ENCODE data around the gene PSMF1.

PSMF1 gene

DNA sequence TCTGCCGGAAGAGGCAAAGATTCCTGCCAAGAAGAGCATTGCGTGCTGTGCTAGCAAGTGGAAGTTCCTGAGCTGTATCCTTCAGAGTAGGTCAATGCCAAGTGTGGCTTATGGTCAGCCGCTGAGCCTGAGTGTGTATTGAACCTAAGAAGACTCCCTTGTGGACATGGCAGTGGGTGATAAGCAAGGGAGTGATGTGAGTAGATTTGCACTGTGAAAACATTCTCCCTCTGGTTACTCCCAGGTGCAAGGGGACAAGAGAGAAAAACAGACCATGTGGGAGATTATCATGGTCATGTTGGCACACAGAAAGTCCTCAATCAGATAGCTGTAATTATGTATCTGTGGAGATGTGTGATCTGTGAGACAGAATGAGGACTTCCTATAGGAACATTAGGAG lies 72.4 kb downstream of the PSMF1 start:
- no peak for DNase-seq (ENCODE audit: low read depth)

DNA sequence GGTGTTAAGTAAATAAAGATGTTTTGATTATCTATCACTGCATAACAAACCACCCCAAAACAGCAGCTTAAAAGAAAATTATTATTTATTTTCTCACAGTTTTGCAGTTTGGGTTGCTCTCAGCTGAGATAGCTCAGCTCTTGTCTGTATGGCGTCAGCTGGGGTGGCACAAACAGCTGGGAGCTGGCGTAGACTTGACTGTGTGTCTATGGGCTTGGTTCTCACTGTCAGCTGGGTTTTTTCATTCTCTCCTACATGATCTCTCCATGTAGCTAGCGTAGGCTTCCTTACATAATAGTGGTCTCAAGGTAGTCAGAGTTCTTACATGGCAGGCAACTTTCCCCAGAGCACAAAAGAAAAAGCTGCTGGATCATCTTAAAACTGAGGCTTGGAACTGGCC lies 72.9 kb downstream of the PSMF1 start:
- DNase-seq (ENCODE audit: low read depth) = no peak

- DNase-seq (ENCODE audit: low read depth) = no peak
Observed at GRCh38 chr20:1195226-1195625, 76.8 kb downstream of the PSMF1 start.

- DNase-seq (ENCODE audit: low read depth) = no peak
Observed at GRCh38 chr20:1196634-1197033, 78.2 kb downstream of the PSMF1 start.

DNA sequence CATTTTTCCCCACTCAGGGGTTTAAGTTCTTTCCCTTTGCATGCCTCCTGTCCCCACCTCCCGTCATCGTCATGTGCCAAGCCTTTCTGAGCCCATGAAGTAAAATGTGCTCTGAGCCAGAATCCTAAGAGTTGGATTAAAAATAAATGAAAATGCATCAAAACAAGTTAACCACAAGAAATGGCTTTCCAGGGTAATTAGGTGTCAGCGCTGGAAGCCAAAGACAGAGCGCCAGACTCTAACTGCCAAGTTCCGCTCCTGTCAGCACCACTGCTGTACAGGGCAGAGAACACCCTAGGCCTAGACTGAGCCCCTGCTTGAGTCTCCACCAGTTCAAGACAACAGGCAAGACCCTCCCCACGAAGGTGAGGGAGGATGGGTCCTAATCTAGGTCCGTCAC lies 79.4 kb downstream of the PSMF1 start:
- DNase-seq (ENCODE audit: low read depth) = no peak

- no peak for DNase-seq (ENCODE audit: low read depth)
Observed at GRCh38 chr20:1198751-1199150, 80.3 kb downstream of the PSMF1 start.

DNA sequence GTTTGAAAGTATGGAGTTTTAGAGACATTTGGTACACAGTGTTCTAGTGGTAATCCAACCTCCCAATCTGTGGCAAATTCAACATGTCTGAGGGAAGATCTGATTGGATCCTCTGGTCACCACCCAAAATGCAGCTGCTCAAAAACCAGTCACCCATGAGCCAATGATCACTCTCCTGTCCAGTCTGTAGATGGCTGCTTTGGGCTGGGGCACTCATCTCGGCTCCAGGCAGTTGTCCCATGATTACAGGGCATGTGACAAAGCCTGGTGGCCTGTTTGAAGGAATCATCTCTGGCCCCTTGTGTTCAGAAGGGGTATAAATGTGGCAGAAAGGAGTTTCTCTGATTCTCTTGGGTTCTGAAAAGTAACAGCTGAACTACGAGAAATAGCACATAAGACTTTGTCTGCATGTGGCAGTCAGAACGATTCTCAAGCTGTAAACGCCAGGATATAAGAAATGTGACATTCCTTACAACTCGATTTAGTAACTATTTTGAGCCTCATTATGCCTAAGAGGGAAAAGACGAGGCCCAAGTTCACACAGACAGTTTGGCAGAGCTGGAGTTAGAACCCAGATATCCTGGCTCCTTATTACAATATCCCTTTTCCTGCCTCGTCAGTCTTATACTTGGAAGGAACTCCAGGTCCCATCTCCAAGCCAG lies 80.9 kb downstream of the PSMF1 start:
- no peak for DNase-seq (ENCODE audit: low read depth)

DNA sequence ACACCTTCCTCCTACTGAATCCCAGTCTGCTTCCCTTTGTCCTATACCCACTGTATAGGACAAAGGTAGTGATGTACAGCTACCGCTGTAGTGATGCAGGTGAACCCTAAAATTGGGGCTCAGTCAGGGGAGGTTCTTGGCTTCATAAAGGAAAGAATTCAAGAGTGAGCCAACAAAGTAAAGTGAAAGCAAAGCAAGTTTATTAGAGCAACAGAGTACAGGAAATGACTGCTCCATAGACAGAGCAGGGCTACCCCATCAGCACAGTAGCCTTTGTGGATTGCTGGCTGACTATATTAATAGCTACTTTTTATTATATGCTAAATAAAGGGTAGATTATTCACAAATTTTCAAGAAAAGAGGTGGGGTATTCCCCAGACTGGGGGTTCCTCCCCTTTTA lies 81.6 kb downstream of the PSMF1 start:
- no peak for DNase-seq (ENCODE audit: low read depth)

DNA sequence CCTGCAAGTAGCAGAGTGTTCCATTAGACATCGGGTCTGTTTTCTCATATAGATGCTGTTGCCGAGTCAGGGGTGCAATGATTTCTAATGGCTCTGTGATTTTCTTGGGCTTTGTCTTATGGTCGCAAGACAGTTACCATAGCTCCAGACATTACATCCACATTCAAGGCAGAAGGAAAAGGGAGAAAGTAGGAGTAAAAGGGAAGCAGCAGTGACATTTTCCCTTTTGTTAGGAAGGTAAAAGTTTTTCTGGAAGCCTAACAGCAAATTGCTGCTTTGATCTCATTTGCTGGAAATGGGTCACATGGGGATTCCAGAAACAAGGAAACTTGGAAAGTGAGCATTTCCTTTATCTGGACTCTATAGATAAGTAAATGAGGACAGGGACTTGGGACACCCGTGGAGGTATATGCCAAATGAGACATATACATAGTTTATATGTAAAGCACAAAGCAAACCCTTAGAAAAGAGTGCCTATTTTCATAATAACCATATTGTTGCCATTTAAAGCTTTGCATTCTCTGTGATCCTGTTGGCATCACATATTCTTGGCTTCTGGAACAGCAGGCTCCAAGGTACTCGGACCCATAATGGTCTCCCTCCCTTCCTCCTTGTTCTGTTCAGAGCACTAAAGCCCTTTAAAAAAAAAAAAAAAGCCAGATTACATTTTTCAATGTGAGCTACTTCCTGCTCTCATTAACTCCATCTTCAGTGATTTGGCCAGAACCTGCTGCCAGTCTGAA lies 84.5 kb downstream of the PSMF1 start, which contains the start of gene C20orf202:
TSS of gene C20orf202 (plus strand) at position 693 of the 743 bp plus-strand sequence. CDS start 132 bp downstream, outside the sequence.
- no peak for DNase-seq (ENCODE audit: low read depth)

DNA sequence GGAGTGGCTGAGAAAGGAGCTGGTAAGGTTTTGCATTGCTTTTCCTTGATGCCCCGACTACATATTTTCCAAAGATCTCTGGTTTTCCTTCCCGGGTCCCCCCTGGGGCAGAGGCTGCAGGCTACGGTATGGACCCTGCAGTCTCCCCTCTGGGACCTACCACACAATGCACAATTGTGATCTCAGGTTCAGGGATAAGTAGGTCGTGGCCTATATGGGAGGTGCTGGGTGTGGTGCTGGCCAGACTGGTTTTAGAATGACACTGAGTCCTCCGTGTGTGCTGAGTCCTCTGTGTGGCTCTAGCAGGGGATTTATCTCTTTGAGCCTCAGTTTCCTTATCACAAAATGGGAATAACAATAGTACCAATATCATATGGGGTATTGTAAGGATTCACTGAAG lies 85.2 kb downstream of the PSMF1 start:
- no peak for DNase-seq (ENCODE audit: low read depth)

DNA sequence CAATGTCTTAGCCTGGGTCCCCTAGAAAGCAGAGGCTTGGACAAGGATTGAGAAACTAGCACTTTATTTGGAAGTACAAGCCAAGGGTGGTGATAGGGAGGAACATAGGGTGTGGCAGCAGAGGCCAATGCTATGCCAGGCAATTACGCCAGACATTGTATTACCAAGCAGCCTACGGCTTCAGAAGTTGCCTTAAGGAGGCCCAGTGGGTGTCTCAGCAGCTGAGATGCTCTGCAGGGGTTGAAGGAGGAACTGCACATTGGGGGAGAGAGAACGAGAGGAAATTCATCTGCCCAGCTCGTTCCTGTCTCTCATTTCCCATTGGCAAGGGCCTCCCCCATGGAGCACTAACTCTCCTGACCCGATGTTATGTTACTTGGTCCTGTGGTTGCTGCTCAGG lies 85.7 kb downstream of the PSMF1 start:
- no peak for DNase-seq (ENCODE audit: low read depth)

GRCh38 chr20:1204576-1204975 lies 86.2 kb downstream of the PSMF1 start:
- DNase-seq (ENCODE audit: low read depth) = no peak

DNA sequence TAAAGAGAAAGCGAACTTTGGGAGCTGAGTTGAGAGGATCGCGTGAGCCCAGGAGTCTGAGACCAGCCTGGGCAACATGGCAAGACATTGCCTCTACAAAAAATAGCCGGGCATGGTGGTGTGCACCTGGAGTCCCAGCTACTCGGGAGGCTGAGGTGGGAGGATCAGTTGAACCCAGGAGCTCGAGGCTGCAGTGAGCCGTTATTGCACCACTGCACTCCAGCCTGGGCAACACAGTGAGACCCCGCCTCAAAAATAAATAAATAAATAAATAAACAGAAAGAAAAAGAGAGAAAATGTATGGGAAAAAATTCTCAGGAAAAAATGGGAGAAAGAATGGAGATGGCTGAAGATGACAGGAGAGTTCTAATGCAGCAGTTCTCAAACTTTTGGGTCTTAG lies 87.4 kb downstream of the PSMF1 start:
- DNase-seq (ENCODE audit: low read depth) = no peak

DNA sequence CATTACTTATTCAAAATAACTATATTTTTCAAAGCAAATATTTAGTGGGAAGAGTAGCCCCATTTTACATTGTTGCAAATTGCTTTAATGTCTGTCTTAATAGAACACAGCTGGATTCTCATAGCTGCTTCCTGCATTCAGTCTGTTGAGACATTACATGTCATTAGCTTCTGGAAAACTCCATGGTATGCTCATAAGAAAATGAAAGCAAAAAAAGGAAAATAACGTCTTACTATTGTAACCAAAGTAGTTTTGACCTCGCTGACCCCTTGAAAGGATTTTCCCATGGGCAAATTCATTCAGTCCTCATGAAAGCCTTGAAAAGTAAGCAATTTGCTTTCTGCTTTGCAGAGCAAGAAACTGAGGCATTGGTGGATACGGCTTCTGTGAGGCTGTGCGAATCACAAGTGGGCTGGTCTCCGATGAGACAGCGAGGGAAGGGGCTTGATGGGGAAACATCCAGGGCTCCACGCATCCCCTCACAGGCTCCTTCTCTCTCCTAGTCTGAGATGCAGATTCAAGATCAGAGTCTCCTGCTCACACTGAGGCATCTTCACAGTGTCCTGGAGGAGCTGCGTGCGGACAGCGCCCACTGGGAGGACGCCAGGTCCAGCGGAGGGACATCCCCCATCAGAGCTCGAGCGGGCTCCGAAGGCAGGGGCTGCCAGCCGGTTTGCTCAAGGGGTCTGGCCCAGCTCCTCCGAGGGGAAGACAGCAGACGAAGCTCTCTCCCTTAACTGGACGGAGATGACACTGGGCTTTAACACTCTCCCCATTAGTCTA lies 88.2 kb downstream of the PSMF1 start:
- DNase-seq (ENCODE audit: low read depth) = no peak

DNA sequence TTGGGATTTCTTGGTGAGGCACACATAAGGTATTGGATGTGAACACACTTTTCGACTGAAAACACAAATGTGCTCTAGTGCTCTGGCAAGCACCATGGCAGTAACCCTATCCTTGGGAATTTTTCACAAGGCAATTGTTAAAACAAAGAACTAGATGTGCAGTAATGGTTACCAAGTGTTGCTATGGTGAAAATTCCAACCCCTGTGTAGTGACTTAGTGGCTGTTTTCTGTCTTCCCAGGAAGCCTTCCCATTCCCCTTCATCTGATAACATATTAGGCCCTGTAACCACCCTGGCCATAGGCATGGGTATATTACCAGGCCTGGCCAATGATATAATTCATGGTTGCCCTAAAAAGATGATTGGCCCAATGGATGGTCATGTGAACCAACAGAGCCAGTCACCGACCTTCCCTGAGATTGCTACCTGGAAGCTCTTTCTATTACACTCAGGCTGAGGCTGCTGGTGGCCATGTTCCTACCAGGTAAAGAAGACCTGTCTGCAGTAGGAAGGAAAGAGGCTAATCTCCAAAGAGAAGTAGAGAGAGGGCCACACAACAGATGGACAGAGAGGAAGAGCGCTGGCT lies 89.0 kb downstream of the PSMF1 start:
- DNase-seq (ENCODE audit: low read depth) = no peak

- DNase-seq (ENCODE audit: low read depth) = no peak
Observed at GRCh38 chr20:1209447-1210387, 91.3 kb downstream of the PSMF1 start.

DNA sequence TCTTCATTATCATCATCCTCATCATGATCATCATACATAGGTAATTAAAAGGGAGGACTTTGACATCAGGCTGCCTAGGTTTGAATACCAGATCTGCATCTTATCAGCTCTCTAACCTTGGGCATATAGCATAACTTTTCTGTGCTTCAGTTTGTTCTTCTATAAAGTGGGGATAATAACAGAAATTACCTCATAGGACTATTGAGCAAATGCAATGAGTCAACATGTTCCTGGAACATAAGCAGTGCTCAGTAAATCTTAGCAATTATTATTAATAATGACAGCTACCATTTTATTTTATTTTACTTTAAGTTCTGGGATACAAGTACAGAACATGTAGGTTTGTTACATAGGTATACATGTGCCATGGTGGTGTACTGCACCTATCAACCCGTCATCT lies 92.1 kb downstream of the PSMF1 start:
- no peak for DNase-seq (ENCODE audit: low read depth)

GRCh38 chr20:1212023-1212422 lies 93.6 kb downstream of the PSMF1 start:
- no peak for DNase-seq (ENCODE audit: low read depth)

DNA sequence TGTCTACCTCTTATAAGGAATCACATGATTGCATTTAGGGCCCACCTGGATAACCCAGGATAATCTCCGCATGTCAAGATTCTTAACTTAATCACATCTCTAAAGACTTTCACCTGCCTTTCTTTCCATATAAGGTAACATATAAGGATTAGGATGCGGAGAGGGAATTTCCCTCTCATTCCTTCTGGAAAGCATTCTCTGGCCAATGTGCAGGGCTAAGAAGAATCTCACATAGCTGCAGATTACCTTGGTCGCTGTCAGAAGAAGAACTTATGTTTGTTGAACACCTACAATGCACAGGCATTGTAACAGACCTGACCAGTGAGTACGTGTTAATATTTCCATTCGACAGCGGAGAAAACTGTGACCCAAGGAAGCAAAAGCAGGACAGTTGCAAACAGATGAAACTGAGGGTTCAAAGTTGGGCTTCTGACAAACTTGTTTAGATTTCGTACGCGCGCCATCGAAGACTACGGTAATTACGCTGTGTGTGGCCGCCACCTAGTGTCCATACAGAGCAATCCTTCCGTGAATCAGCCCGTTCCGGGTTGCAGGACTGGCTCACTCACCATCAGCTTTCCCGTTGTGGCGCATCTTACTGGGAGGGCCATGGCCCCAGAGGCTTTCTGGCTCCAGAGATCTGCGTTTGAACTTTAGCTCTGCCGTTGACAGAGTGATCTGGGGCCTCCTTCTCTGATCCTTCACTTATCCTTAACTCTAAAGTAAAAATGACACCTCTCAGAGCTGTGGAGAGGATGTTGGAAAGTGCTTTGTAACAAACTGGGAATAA lies 94.4 kb downstream of the PSMF1 start:
- peak; percentile 42 for DNase-seq (ENCODE audit: low read depth)

GRCh38 chr20:1214838-1215261 lies 96.4 kb downstream of the PSMF1 start:
- no peak for DNase-seq (ENCODE audit: low read depth)
